HG03571 (cell line): ENCODE measurements around the gene KIF13A.
"Not testable (repeated sequence)": the region's sequence is repeated elsewhere in the genome, so short reads cannot be mapped to it uniquely, and the experiment has no call there.

ENCODE experiments used
- ATAC-seq: cut with Tn5 transposase; IDR thresholded peaks from one replicate; pipeline ENCODE4 v1.9.1; 2021; ENCODE audit not compliant: unreplicated experiment

The KIF13A gene

GRCh38 chr6:17904491-17905120 lies 82.8 kb downstream of the KIF13A start:
- ATAC-seq: no peak

GRCh38 chr6:17902974-17903373 lies 84.5 kb downstream of the KIF13A start:
- no peak for ATAC-seq

- no peak for ATAC-seq
Observed at GRCh38 chr6:17901493-17901892, 85.9 kb downstream of the KIF13A start.

GRCh38 chr6:17900011-17900410 lies 87.4 kb downstream of the KIF13A start:
- no peak for ATAC-seq

- ATAC-seq: no peak
Observed at GRCh38 chr6:17899491-17899890, 87.9 kb downstream of the KIF13A start.

- no peak for ATAC-seq
Observed at GRCh38 chr6:17897681-17898080, 89.8 kb downstream of the KIF13A start.

- ATAC-seq: no peak
Observed at GRCh38 chr6:17894905-17895304, 92.5 kb downstream of the KIF13A start.

- no peak for ATAC-seq
Observed at GRCh38 chr6:17894191-17894590, 93.2 kb downstream of the KIF13A start.

GRCh38 chr6:17892097-17892686 lies 95.2 kb downstream of the KIF13A start:
- no peak for ATAC-seq

- no peak for ATAC-seq
Observed at GRCh38 chr6:17890309-17890708, 97.1 kb downstream of the KIF13A start.

GRCh38 chr6:17889777-17890176 lies 97.7 kb downstream of the KIF13A start:
- not testable (repeated sequence) for ATAC-seq

- no peak for ATAC-seq
Observed at GRCh38 chr6:17886891-17887290, 100.5 kb downstream of the KIF13A start.

- no peak for ATAC-seq
Observed at GRCh38 chr6:17885889-17886576, 101.4 kb downstream of the KIF13A start.

- peak; percentile 80 for ATAC-seq
Observed at GRCh38 chr6:17884498-17885478, 102.6 kb downstream of the KIF13A start.

- ATAC-seq: no peak
Observed at GRCh38 chr6:17883665-17884497, 103.6 kb downstream of the KIF13A start.

- ATAC-seq: no peak
Observed at GRCh38 chr6:17881085-17881858, 106.2 kb downstream of the KIF13A start.

- no peak for ATAC-seq
Observed at GRCh38 chr6:17879184-17879583, 108.3 kb downstream of the KIF13A start.

GRCh38 chr6:17878734-17879133 lies 108.7 kb downstream of the KIF13A start:
- ATAC-seq: no peak

- ATAC-seq: no peak
Observed at GRCh38 chr6:17877895-17878440, 109.5 kb downstream of the KIF13A start.
